Rectal smooth muscle tissue (tissue), 1 donor: ENCODE data around the gene C17orf67.

Experiments used
- H3K27ac ChIP-seq: one replicate; pipeline ENCODE4 v1.7.0; 2013; ENCODE audit warnings: low read depth, low read length, inconsistent platforms
- H3K27me3 ChIP-seq: one replicate; pipeline ENCODE4 v1.7.0; 2013; ENCODE audit warnings: low read length; ENCODE audit not compliant: control insufficient read depth, insufficient read depth
- H3K36me3 ChIP-seq: one replicate; pipeline ENCODE4 v1.7.0; 2013; ENCODE audit warnings: low read length; ENCODE audit not compliant: control insufficient read depth, insufficient read depth
- H3K4me1 ChIP-seq: one replicate; pipeline ENCODE4 v1.7.0; 2013; ENCODE audit warnings: low read length; ENCODE audit not compliant: control insufficient read depth, insufficient read depth
- H3K4me3 ChIP-seq: one replicate; pipeline ENCODE4 v1.7.0; 2013; ENCODE audit warnings: low read length
- H3K9ac ChIP-seq: one replicate; pipeline ENCODE4 v1.7.0; 2013; ENCODE audit warnings: low read length

The C17orf67 gene

GRCh38 chr17:56812901-56813388 lies 20.8 kb downstream of the C17orf67 start:
- Histone ChIP-seq H3K27ac (no peak overlapping the region), H3K27me3 (no peaks in the 10 kb centered on the region), H3K36me3 (no peaks in the 10 kb centered on the region), H3K4me1 (peaks cover 2% of the 10 kb centered on the region), H3K9ac (no peak overlapping the region), H3K4me3 (no peak overlapping the region)

- no peak overlapping the region for H3K27ac ChIP-seq
- peaks cover 2% of the 10 kb centered on the region for H3K4me1 ChIP-seq
Observed at GRCh38 chr17:56810891-56811775, 22.6 kb downstream of the C17orf67 start.

DNA sequence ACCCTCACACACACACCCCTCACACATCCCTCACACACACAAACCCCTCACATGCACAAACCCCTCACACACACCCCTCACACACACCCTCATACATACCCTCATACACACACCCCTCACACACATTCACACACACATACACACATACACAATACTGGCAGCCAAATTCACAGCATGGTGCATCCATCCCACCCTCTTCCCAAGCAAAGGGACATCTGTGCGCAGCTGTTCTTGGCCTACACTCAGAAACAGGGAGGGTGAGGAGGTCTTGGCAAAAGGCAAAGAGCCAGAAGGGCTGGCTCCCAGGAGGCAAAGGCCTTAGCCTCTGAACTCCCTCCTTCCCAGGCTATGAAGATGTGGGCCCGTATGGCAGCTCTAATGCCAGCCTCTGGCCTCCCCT lies 23.4 kb downstream of the C17orf67 start:
- no peaks in the 10 kb centered on the region for H3K36me3 ChIP-seq
- H3K27ac ChIP-seq, result no peak overlapping the region
- no peak overlapping the region for H3K9ac ChIP-seq
- H3K4me1 ChIP-seq, result peaks cover 2% of the 10 kb centered on the region
- no peaks in the 10 kb centered on the region for H3K27me3 ChIP-seq
- H3K4me3 ChIP-seq, result no peak overlapping the region

More at GRCh38 chr17:56810891-56811775, 22.6 kb downstream of the C17orf67 start:
- H3K36me3 ChIP-seq, result no peaks in the 10 kb centered on the region
- H3K4me3 ChIP-seq, result no peak overlapping the region
- no peak overlapping the region for H3K9ac ChIP-seq
- no peaks in the 10 kb centered on the region for H3K27me3 ChIP-seq

- Histone ChIP-seq H3K27me3 (no peaks in the 10 kb centered on the region), H3K4me3 (no peak overlapping the region), H3K36me3 (no peaks in the 10 kb centered on the region), H3K9ac (no peak overlapping the region), H3K27ac (no peak overlapping the region), H3K4me1 (peaks cover 2% of the 10 kb centered on the region)
Observed at GRCh38 chr17:56809820-56810179, 23.9 kb downstream of the C17orf67 start.

DNA sequence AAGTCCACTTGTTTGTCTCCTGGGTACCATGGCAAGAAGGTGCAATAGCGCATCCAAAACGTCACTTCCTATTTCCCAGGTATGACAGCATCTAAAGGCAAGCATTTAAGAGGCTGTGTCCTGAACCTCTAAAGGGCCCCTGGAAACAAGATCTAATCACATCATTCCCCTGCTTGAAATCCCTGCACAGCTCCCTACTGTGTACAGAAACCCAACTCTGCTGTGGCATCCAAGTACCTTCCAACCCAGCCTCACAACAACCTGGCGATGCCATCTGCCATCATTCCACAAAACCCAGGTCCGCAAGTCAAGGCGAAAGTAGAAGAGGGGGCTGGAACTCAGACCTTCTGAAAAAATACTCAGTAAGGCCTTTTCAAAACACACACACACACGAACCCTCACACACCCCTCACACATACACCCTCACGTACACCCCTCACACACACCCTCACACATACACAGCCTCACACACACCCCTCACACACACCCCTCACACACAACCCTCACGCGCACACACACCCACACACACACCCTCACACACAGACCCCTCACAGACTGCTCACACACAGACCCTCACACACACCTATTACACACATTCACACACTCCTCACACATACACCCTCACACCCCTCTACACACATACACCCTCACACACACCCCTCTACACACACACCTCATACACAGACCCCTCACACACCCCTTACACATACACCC lies 24.5 kb downstream of the C17orf67 start:
- no peak overlapping the region for H3K9ac ChIP-seq
- no peaks in the 10 kb centered on the region for H3K27me3 ChIP-seq
- no peaks in the 10 kb centered on the region for H3K36me3 ChIP-seq
- H3K4me1 ChIP-seq, result peaks cover 2% of the 10 kb centered on the region
- no peak overlapping the region for H3K27ac ChIP-seq
- no peak overlapping the region for H3K4me3 ChIP-seq

DNA sequence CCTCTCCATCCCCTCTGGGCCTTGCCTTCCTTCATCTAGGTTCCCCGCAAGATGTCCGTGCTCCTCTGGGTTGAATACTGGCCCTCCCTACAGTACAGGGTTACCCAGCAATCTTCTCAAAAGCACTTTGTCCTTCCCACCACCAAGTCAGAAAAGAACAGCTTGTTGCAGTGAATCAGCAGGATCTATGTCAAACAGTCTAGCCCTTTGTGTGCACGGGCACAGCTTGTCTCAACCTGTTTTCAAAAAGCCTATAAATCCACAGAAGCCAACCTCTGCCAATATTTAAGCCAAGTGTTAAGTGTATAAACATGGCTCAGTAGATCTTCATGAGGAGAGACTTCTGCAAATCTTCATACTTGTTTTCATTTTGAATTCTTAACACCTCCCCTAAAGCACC lies 25.2 kb downstream of the C17orf67 start:
- Histone ChIP-seq H3K4me1 (peaks cover 2% of the 10 kb centered on the region), H3K9ac (no peak overlapping the region), H3K27me3 (no peaks in the 10 kb centered on the region), H3K36me3 (no peaks in the 10 kb centered on the region), H3K4me3 (no peak overlapping the region), H3K27ac (no peak overlapping the region)

- Histone ChIP-seq H3K4me1 (peaks cover 2% of the 10 kb centered on the region), H3K36me3 (no peaks in the 10 kb centered on the region), H3K4me3 (no peak overlapping the region), H3K27me3 (no peaks in the 10 kb centered on the region), H3K27ac (no peak overlapping the region), H3K9ac (no peak overlapping the region)
Observed at GRCh38 chr17:56807723-56808122, 26.0 kb downstream of the C17orf67 start.

- H3K4me1 ChIP-seq, result peaks cover 2% of the 10 kb centered on the region
- H3K27me3 ChIP-seq, result no peaks in the 10 kb centered on the region
- H3K27ac ChIP-seq, result no peak overlapping the region
Observed at GRCh38 chr17:56806949-56807348, 26.8 kb downstream of the C17orf67 start.

GRCh38 chr17:56804454-56804853 lies 29.3 kb downstream of the C17orf67 start:
- Histone ChIP-seq H3K9ac (no peak overlapping the region), H3K36me3 (no peaks in the 10 kb centered on the region), H3K4me3 (no peak overlapping the region), H3K27ac (no peak overlapping the region), H3K27me3 (no peaks in the 10 kb centered on the region), H3K4me1 (peaks cover 2% of the 10 kb centered on the region)

More at GRCh38 chr17:56806949-56807348, 26.8 kb downstream of the C17orf67 start:
- Histone ChIP-seq H3K36me3 (no peaks in the 10 kb centered on the region), H3K9ac (no peak overlapping the region), H3K4me3 (no peak overlapping the region)

GRCh38 chr17:56803071-56803470 lies 30.6 kb downstream of the C17orf67 start:
- no peaks in the 10 kb centered on the region for H3K36me3 ChIP-seq
- H3K4me1 ChIP-seq, result no peaks in the 10 kb centered on the region
- no peak overlapping the region for H3K27ac ChIP-seq
- no peak overlapping the region for H3K9ac ChIP-seq
- H3K27me3 ChIP-seq, result no peaks in the 10 kb centered on the region
- H3K4me3 ChIP-seq, result no peak overlapping the region

- Histone ChIP-seq H3K27me3 (no peaks in the 10 kb centered on the region), H3K4me1 (no peaks in the 10 kb centered on the region), H3K4me3 (no peak overlapping the region), H3K9ac (no peak overlapping the region), H3K27ac (no peak overlapping the region), H3K36me3 (no peaks in the 10 kb centered on the region)
Observed at GRCh38 chr17:56801459-56802178, 32.1 kb downstream of the C17orf67 start.

GRCh38 chr17:56798916-56799315 lies 34.8 kb downstream of the C17orf67 start:
- Histone ChIP-seq H3K27me3 (no peaks in the 10 kb centered on the region), H3K36me3 (no peaks in the 10 kb centered on the region), H3K27ac (no peak overlapping the region), H3K9ac (no peak overlapping the region), H3K4me3 (no peak overlapping the region), H3K4me1 (no peaks in the 10 kb centered on the region)
